HCT116 (cell line): Measurements from ENCODE around the gene SH2D3C. TPM values are rescaled to one million over a fixed set of nuclear protein-coding genes. Genes with fewer than 3 reads are reported as not detected.

ENCODE experiments used
- ATAC-seq: fragments of 200-7000 bp; cut with Tn5 transposase; 2 replicates; pipeline ENCODE4 v1.9.1; 2020; ENCODE audit warnings: mild to moderate bottlenecking, moderate library complexity
- BruUV-seq: library from RNA; stranded (reverse); fragments of 400-500 nt; replicated peaks from 2 replicates; lab custom pipeline; 2021; lab: Mats Ljungman, UMichigan
- CTCF ChIA-PET: fragments of 300-600 bp; sonication (Branson Sonifier 250); formaldehyde crosslinking; loops from one replicate; lab custom pipeline; 2021; ENCODE audit warnings: antibody characterized with exemption; lab: Charles Lee
- POLR2A ChIA-PET: fragments of 300-600, 350-600 bp; sonication (Branson Sonifier 250); formaldehyde crosslinking; loops from one replicate; lab custom pipeline; 2021; ENCODE audit warnings: antibody characterized with exemption; lab: Charles Lee
- RAD21 ChIA-PET, 2 experiments: fragments of 300-600 bp; sonication (Branson Sonifier 250); formaldehyde crosslinking; loops; one replicate each; lab custom pipeline; 2023; ENCODE audit warnings: low total read pairs in 2 of 2; ENCODE audit not compliant: uncharacterized antibody in 2 of 2, unreplicated experiment in 2 of 2, low non-redundant PET in 1 of 2; lab: Charles Lee
- DNase-seq: peaks from one replicate; pipeline ENCODE4 v3.0.0-alpha.2; 2010; ENCODE audit warnings: low read depth, low spot score
- H2AFZ ChIP-seq: fragments of 200-600 bp; shearing (Covaris generic), sonication (generic); 2 replicates; pipeline ENCODE4 v1.6.1; 2017; ENCODE audit warnings: low read depth, mixed run types, mixed read lengths, antibody characterized with exemption, low read length; ENCODE audit not compliant: poor library complexity, severe bottlenecking
- H3K27ac ChIP-seq: 2 replicates; pipeline ENCODE4 v1.5.1; 2012; ENCODE audit warnings: low read depth, low read length
- H3K27me3 ChIP-seq: fragments of 200-600 bp; sonication (generic); 2 replicates; pipeline ENCODE4 v1.6.1; 2016; ENCODE audit warnings: mixed run types, low read length, mixed read lengths; ENCODE audit not compliant: insufficient read depth
- H3K36me3 ChIP-seq, 2 experiments: fragments of 200-500 bp in 1 of 2; fragments of 200-600 bp in 1 of 2; sonication (Bioruptor generic) in 1 of 2; sonication (generic) in 1 of 2; 2 replicates each; pipeline versions ENCODE4 v1.5.1 to v1.6.1; 2014 to 2016; ENCODE audit warnings: low read length in 2 of 2, inconsistent platforms in 1 of 2, mixed read lengths in 1 of 2, mixed run types in 1 of 2; ENCODE audit not compliant: insufficient read depth in 2 of 2, control insufficient read depth in 1 of 2
- H3K4me1 ChIP-seq, 2 experiments: fragments of 200-600 bp in 1 of 2; sonication (generic) in 1 of 2; 2 replicates each; pipeline versions ENCODE4 v1.5.1 to v1.6.1; 2012 to 2017; ENCODE audit warnings: low read length in 2 of 2, inconsistent platforms in 1 of 2, mild to moderate bottlenecking in 1 of 2, mixed read lengths in 1 of 2, mixed run types in 1 of 2, moderate library complexity in 1 of 2; ENCODE audit not compliant: insufficient read depth in 2 of 2, control insufficient read depth in 1 of 2
- H3K4me2 ChIP-seq: fragments of 200-600 bp; sonication (generic); 2 replicates; pipeline ENCODE4 v1.6.1; 2017; ENCODE audit warnings: mixed run types, low read length, mixed read lengths
- H3K4me3 ChIP-seq, 2 experiments: fragments of 200-600 bp in 1 of 2; sonication (generic) in 1 of 2; replicated peaks in 1 of 2; 2 replicates each; pipeline ENCODE4 v1.5.1; 2011 to 2016; ENCODE audit warnings: low read length in 2 of 2, control low read depth in 1 of 2, low read depth in 1 of 2, mild to moderate bottlenecking in 1 of 2, mixed read lengths in 1 of 2, mixed run types in 1 of 2
- H3K79me2 ChIP-seq: fragments of 200-600 bp; sonication (generic); 2 replicates; pipeline ENCODE4 v1.6.1; 2017; ENCODE audit warnings: mild to moderate bottlenecking, mixed run types, low read length, moderate library complexity, mixed read lengths; ENCODE audit not compliant: insufficient read depth
- H3K9ac ChIP-seq: fragments of 200-600 bp; sonication (generic); 2 replicates; pipeline ENCODE4 v1.6.1; 2016; ENCODE audit warnings: low read length, mixed read lengths
- H3K9me2 ChIP-seq: fragments of 200-600 bp; sonication (generic), shearing (Covaris generic); 2 replicates; pipeline ENCODE4 v1.6.1; 2017; ENCODE audit warnings: mixed run types, mild to moderate bottlenecking, moderate library complexity; ENCODE audit not compliant: insufficient read depth
- H3K9me3 ChIP-seq, 2 experiments: fragments of 200-500 bp in 1 of 2; fragments of 200-600 bp in 1 of 2; sonication (Bioruptor generic) in 1 of 2; sonication (generic) in 1 of 2; 2 replicates each; pipeline ENCODE4 v1.6.1; 2014 to 2017; ENCODE audit warnings: low read length in 2 of 2, mixed read lengths in 2 of 2, inconsistent platforms in 1 of 2, low read depth in 1 of 2, mild to moderate bottlenecking in 1 of 2, mixed run types in 1 of 2, moderate library complexity in 1 of 2; ENCODE audit not compliant: control insufficient read depth in 1 of 2, insufficient read depth in 1 of 2
- H4K20me1 ChIP-seq: fragments of 200-600 bp; sonication (generic), shearing (Covaris generic); 2 replicates; pipeline ENCODE4 v1.6.1; 2017; ENCODE audit warnings: mixed run types, mild to moderate bottlenecking, moderate library complexity; ENCODE audit not compliant: insufficient read depth
- ATF3 ChIP-seq: IDR thresholded peaks from 2 replicates; pipeline ENCODE4 v1.6.1; 2012
- CBX3 ChIP-seq: IDR thresholded peaks from 2 replicates; pipeline ENCODE4 v1.6.1; 2012; ENCODE audit warnings: low read depth
- EGR1 ChIP-seq: IDR thresholded peaks from 2 replicates; pipeline ENCODE4 v1.6.1; 2012; ENCODE audit warnings: low read depth
- FOSL1 ChIP-seq: IDR thresholded peaks from 2 replicates; pipeline ENCODE4 v1.6.1; 2012; ENCODE audit warnings: low read depth
- POLR2AphosphoS5 ChIP-seq: IDR thresholded peaks from 2 replicates; pipeline ENCODE4 v1.6.1; 2011; ENCODE audit warnings: mild to moderate bottlenecking, low read depth, low read length, moderate library complexity
- RAD21 ChIP-seq: IDR thresholded peaks from 2 replicates; pipeline ENCODE4 v1.6.1; 2012; ENCODE audit warnings: low read depth, mild to moderate bottlenecking
- SP1 ChIP-seq: IDR thresholded peaks from 2 replicates; pipeline ENCODE4 v1.6.1; 2012; ENCODE audit warnings: low read depth
- ZFX ChIP-seq: fragments of 450-650 bp; IDR thresholded peaks from 2 replicates; pipeline ENCODE4 v1.6.1; 2017
- ZNF274 ChIP-seq: fragments of 200-500 bp; sonication (Bioruptor generic); IDR thresholded peaks from 2 replicates; pipeline ENCODE4 v1.6.1; 2014; ENCODE audit warnings: mild to moderate bottlenecking, low read depth, low read length, inconsistent platforms
- intact Hi-C: fragments of 100-400 bp; cut with micrococcal nuclease; formaldehyde crosslinking; loops from 2 replicates; pipeline ENCODE4 v1.10.0; 2022
- total RNA-seq: library from RNA; stranded (reverse); gene quantifications from one replicate; pipeline ENCODE4 v1.2.1, GENCODE V29; 2021; ENCODE audit not compliant: unreplicated experiment
- TF ChIP-seq, protein P1 (sequence below): IDR thresholded peaks from 2 replicates; pipeline ENCODE4 v1.6.1; 2012

The SH2D3C gene
- total RNA-seq, 1 experiment from 2014 or later: 1.3 TPM

DNA sequence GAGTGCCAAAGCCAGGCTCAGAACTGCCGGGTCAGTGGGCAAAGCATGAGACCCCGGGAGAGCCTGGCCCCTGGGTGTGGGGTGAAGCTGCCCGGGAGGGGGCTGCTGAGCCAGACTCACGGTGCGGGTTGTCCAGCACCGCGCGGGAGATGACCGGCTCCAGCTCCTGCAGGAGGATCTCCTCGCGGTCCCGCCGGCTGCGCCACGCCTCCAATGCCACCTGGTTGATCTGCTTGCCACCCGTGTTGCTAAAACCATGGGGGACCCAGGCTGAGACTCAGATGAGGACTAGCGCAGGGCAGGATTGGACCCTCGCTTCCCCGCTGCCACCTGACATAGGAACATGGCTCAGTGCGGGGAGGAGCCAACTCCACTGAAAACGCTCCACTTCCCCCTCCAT is 46.0 kb downstream of the SH2D3C start:
- DNase-seq (no peak), ATAC-seq (no peak)
- Histone ChIP-seq H2AFZ (no peak overlapping the region), H3K9ac (no peak overlapping the region), H3K9me2 (no peaks in the 10 kb centered on the region), H3K79me2 (no peaks in the 10 kb centered on the region), H3K27me3 (no peaks in the 10 kb centered on the region), H3K4me3 (no peak overlapping the region), H3K9me3 (no peaks in the 10 kb centered on the region), H3K27ac (no peak overlapping the region), H4K20me1 (no peaks in the 10 kb centered on the region), H3K4me1 (peaks cover 4 to 17% of the 10 kb centered on the region in 2 experiments), H3K4me2 (no peak overlapping the region), H3K36me3 (no peaks in the 10 kb centered on the region)
- CTCF ChIA-PET: no interaction called here
- TF ChIP-seq, protein P1, sequence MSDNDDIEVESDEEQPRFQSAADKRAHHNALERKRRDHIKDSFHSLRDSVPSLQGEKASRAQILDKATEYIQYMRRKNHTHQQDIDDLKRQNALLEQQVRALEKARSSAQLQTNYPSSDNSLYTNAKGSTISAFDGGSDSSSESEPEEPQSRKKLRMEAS: no peak
- TF ChIP-seq POLR2AphosphoS5 (no peak), ZFX (no peak), CBX3 (no peak), FOSL1 (no peak), SP1 (no peak), EGR1 (no peak)
- RAD21 ChIA-PET: no interaction called here
- intact Hi-C loops: no loop called here
- POLR2A ChIA-PET: no interaction called here
- BruUV-seq: no TSS peak

DNA sequence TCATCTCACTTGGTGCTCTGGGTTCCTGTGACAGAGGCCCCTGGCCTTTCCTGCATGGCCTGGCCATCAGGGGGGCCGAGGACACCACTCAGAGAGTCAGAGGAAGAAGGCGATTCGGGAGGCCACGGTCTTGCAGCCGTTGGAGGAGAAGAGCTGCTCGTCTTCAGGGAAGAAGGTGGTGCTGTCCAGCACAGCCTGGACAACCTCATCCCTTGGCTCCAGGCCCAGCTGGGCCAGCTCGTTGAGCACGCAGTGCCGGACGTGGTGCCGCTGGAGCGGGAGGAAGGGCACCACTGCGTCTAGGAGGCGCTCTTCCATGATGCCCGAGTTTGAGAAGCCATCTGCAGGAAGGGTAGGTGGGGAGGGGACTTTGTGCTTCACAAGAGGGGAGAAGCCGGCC is 46.5 kb downstream of the SH2D3C start:
- ATAC-seq (no peak), DNase-seq (no peak)
- no TSS peak for BruUV-seq
- Histone ChIP-seq H3K27me3 (no peaks in the 10 kb centered on the region), H3K27ac (no peak overlapping the region), H3K9me3 (no peaks in the 10 kb centered on the region), H3K4me2 (no peak overlapping the region), H2AFZ (no peak overlapping the region), H3K9ac (no peak overlapping the region), H4K20me1 (no peaks in the 10 kb centered on the region), H3K9me2 (no peaks in the 10 kb centered on the region), H3K4me3 (no peak overlapping the region), H3K79me2 (no peaks in the 10 kb centered on the region), H3K36me3 (no peaks in the 10 kb centered on the region), H3K4me1 (peaks cover 4 to 17% of the 10 kb centered on the region in 2 experiments)
- TF ChIP-seq ZNF274 (no peak), RAD21 (no peak), SP1 (no peak), POLR2AphosphoS5 (no peak), ATF3 (no peak)
- CTCF ChIA-PET: no interaction called here
- intact Hi-C loops: no loop called here
- POLR2A ChIA-PET: no interaction called here
- RAD21 ChIA-PET: no interaction called here
